NCI-H1417 treated with DMSO at 0.1 percent for 48 hours (cell line): Measurements from ENCODE around the gene RRP36.

Experiments used
- DNase-seq: peaks from one replicate; lab custom pipeline; 2025; lab: John Stamatoyannopoulos, UW

RRP36 gene

GRCh38 chr6:43070028-43070632 lies 48.7 kb downstream of the RRP36 start:
- no peak for DNase-seq

GRCh38 chr6:43074847-43075669 lies 53.6 kb downstream of the RRP36 start:
- DNase-seq = no peak

- no peak for DNase-seq
Measured at GRCh38 chr6:43075670-43076463, 54.4 kb downstream of the RRP36 start, which contains the start of gene PTK7. TSS of gene PTK7 (plus strand) at chr6:43076314. CDS start at chr6:43076489, 175 bp downstream.

- no peak for DNase-seq
Measured at GRCh38 chr6:43076464-43077332, 55.3 kb downstream of the RRP36 start.

GRCh38 chr6:43077333-43077809 lies 55.9 kb downstream of the RRP36 start:
- DNase-seq = no peak

GRCh38 chr6:43077981-43078511 lies 56.6 kb downstream of the RRP36 start:
- no peak for DNase-seq

- DNase-seq = no peak
Measured at GRCh38 chr6:43078691-43079090, 57.3 kb downstream of the RRP36 start.
